Limb (tissue), 2 donors: Measurements from ENCODE around the gene NPTN.
"Not testable (repeated sequence)": the region's sequence is repeated elsewhere in the genome, so short reads cannot be mapped to it uniquely, and the experiment has no call there.

Source experiments
- DNase-seq, 2 donors: peaks; one replicate each; pipeline ENCODE4 v3.0.0-alpha.2; 2016; ENCODE audit errors: extremely low spot score in 2 of 2

NPTN gene

GRCh38 chr15:73573037-73573436 is 60.2 kb downstream of the NPTN start:
- DNase-seq, result no peak

- no peak for DNase-seq
These were observed 60.9 kb downstream of the NPTN start for GRCh38 chr15:73572296-73572695.

- DNase-seq, result no peak
These were observed 61.8 kb downstream of the NPTN start for GRCh38 chr15:73571346-73571745.

GRCh38 chr15:73570355-73571032 is 62.7 kb downstream of the NPTN start:
- DNase-seq, result no peak

GRCh38 chr15:73569361-73569760 is 63.8 kb downstream of the NPTN start:
- no peak for DNase-seq

- no peak for DNase-seq
These were observed 64.5 kb downstream of the NPTN start for GRCh38 chr15:73568564-73569280.

GRCh38 chr15:73567020-73567419 is 66.2 kb downstream of the NPTN start:
- no peak for DNase-seq

GRCh38 chr15:73564255-73564654 is 68.9 kb downstream of the NPTN start:
- no peak for DNase-seq

- DNase-seq, result peak in 1 of 2 donors; percentile 87
These were observed 72.6 kb downstream of the NPTN start for GRCh38 chr15:73560501-73561117.

- no peak for DNase-seq
These were observed 74.7 kb downstream of the NPTN start for GRCh38 chr15:73558529-73558928.

- no peak for DNase-seq
These were observed 78.1 kb downstream of the NPTN start for GRCh38 chr15:73555080-73555479.

GRCh38 chr15:73550190-73550589 is 83.0 kb downstream of the NPTN start:
- no peak for DNase-seq

GRCh38 chr15:73548925-73549324 is 84.3 kb downstream of the NPTN start:
- not testable (repeated sequence) for DNase-seq

- DNase-seq, result no peak
These were observed 91.7 kb downstream of the NPTN start for GRCh38 chr15:73541479-73541878.

- no peak for DNase-seq
These were observed 93.0 kb downstream of the NPTN start for GRCh38 chr15:73540161-73540560.

- no peak for DNase-seq
These were observed 93.7 kb downstream of the NPTN start for GRCh38 chr15:73539212-73540128.

GRCh38 chr15:73538563-73539211 is 94.5 kb downstream of the NPTN start:
- DNase-seq, result no peak

- no peak for DNase-seq
These were observed 95.1 kb downstream of the NPTN start for GRCh38 chr15:73538123-73538522.

- DNase-seq, result no peak
These were observed 102.5 kb downstream of the NPTN start for GRCh38 chr15:73530649-73531048.

GRCh38 chr15:73527598-73527997 is 105.6 kb downstream of the NPTN start:
- no peak for DNase-seq

GRCh38 chr15:73524919-73525318 is 108.3 kb downstream of the NPTN start:
- DNase-seq, result no peak
